Measurements from ENCODE around the gene DHDDS. TPM values are rescaled to one million over a fixed set of nuclear protein-coding genes. Genes with fewer than 3 reads are reported as not detected.

Gene DHDDS, protein sequence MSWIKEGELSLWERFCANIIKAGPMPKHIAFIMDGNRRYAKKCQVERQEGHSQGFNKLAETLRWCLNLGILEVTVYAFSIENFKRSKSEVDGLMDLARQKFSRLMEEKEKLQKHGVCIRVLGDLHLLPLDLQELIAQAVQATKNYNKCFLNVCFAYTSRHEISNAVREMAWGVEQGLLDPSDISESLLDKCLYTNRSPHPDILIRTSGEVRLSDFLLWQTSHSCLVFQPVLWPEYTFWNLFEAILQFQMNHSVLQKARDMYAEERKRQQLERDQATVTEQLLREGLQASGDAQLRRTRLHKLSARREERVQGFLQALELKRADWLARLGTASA
- total RNA-seq (2022; extraction: Qiagen RNA extraction), result 22.4 to 27.7 TPM (median 24.4 TPM) in 5 replicates

GRCh38 chr1:26431979-26432695 lies at the start of gene DHDDS:
TSS of gene DHDDS (plus strand) at chr1:26432321. CDS start at chr1:26432946, 625 bp downstream.

DNA sequence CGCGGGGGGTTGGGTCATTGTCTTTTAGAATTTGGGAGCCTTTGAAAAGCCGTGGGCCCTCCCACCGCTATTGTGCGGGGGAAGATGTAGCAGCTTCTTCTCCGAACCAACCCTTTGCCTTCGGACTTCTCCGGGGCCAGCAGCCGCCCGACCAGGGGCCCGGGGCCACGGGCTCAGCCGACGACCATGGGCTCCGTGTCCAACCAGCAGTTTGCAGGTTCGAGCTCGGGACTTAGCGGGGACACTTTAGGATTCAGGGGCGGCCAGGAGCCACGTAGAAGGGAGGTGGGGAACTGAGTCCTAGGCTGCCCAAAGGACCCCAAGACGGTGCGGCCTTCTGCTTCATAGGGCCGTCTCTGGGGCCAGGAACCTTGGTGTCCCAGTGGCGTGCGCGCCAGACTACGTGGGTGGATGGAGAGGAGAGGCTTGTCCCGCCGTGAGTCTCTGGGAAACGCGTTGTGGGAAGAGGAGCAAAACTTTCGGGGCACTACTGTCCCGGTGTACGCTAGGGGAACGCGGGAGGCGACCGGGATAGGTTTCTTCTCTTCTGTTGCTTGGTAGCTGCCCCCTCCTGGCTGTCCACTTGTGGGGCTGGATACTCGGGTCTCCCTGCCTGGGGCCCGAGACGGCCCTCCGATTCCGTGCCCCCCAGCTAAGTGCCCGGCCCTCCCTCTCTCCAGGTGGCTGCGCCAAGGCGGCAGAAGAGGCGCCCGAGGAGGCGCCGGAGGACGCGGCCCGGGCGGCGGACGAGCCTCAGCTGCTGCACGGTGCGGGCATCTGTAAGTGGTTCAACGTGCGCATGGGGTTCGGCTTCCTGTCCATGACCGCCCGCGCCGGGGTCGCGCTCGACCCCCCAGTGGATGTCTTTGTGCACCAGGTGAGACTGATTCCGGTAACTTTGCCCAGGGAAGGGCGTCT lies 21.2 kb upstream of the DHDDS start, which contains the start of gene LIN28A:
TSS of gene LIN28A (plus strand) at position 112 of the 918 bp plus-strand sequence. CDS start at position 187, 75 bp downstream.

GRCh38 chr1:26472320-26472900 lies 40.3 kb downstream of the DHDDS start, which contains the start of gene HMGN2:
TSS of gene HMGN2 (plus strand) at chr1:26472440. CDS start at chr1:26472613, 173 bp downstream.

Other genes with a start within 250 kb of the DHDDS start
- gene CATSPER4, start 241.7 kb upstream of the DHDDS start, total RNA-seq (2022; extraction: Qiagen RNA extraction), result not detected in 5 replicates
- gene CEP85, start 198.1 kb upstream of the DHDDS start, total RNA-seq (2022; extraction: Qiagen RNA extraction), result 11.2 to 14.2 TPM (median 12.9 TPM) in 5 replicates
- 126 to 157 TPM (median 140 TPM) in 5 replicates for gene SH3BGRL3, start 152.2 kb upstream of the DHDDS start, total RNA-seq (2022; extraction: Qiagen RNA extraction)
- 11.8 to 18.4 TPM (median 15.9 TPM) in 5 replicates for gene UBXN11, start 125.7 kb upstream of the DHDDS start, total RNA-seq (2022; extraction: Qiagen RNA extraction)
- 0.64 TPM in 1 of 5 replicates, not detected in the others for gene CD52, start 114.4 kb upstream of the DHDDS start, total RNA-seq (2022; extraction: Qiagen RNA extraction)
- 0.99 to 1.9 TPM (median 1.3 TPM) in 5 replicates for gene CRYBG2, start 78.2 kb upstream of the DHDDS start, total RNA-seq (2022; extraction: Qiagen RNA extraction)
- not detected in 5 replicates for gene ZNF683, start 59.6 kb upstream of the DHDDS start, total RNA-seq (2022; extraction: Qiagen RNA extraction)
- gene LIN28A, start 21.5 kb upstream of the DHDDS start, total RNA-seq (2022; extraction: Qiagen RNA extraction), result not detected in 5 replicates
- gene HMGN2, start 40.1 kb downstream of the DHDDS start, total RNA-seq (2022; extraction: Qiagen RNA extraction), result 334 to 423 TPM (median 346 TPM) in 5 replicates
- 14.6 to 17.6 TPM (median 16.7 TPM) in 5 replicates for gene RPS6KA1, start 97.4 kb downstream of the DHDDS start, total RNA-seq (2022; extraction: Qiagen RNA extraction)